Occipital lobe (tissue), 2 donors: ENCODE measurements around the gene CRTAC1. TPM values are rescaled to one million over a fixed set of nuclear protein-coding genes. Genes with fewer than 3 reads are reported as not detected.

Experiments
- DNase-seq: peaks from one replicate; lab custom pipeline; 2025; lab: John Stamatoyannopoulos, UW
- total RNA-seq: library from RNA; depleted of rRNA; stranded (reverse); fragments of >200 nt; gene quantifications from one replicate; pipeline ENCODE4 v1.2.3, GENCODE V29; 2014

CRTAC1 gene
- total RNA-seq, 1 donor from 2014 or later = 11.2 TPM

DNA sequence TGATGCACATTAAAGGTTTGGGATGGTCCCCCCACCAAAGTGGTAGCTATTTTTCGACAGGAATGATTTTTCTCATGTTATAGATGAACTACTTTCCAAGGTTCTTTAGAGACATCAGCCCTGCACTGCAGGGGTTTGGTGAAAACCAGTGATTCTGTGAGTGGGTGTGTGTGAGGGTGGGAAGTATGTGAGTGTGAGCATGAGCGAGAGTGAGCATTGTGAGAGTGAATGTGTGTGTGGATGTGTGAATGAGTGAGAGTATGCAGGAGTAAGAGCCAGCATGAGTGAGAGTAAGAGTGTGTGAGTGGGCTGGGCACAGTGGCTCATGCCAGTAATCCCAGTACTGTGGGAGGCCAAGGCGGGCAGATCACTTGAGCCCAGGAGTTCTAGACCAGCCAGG, 105.7 kb downstream of the CRTAC1 start:
- DNase-seq = no peak

GRCh38 chr10:97923476-97923875, 106.9 kb downstream of the CRTAC1 start:
- no peak for DNase-seq

- no peak for DNase-seq
Observed at GRCh38 chr10:97923057-97923456, 107.4 kb downstream of the CRTAC1 start.

DNA sequence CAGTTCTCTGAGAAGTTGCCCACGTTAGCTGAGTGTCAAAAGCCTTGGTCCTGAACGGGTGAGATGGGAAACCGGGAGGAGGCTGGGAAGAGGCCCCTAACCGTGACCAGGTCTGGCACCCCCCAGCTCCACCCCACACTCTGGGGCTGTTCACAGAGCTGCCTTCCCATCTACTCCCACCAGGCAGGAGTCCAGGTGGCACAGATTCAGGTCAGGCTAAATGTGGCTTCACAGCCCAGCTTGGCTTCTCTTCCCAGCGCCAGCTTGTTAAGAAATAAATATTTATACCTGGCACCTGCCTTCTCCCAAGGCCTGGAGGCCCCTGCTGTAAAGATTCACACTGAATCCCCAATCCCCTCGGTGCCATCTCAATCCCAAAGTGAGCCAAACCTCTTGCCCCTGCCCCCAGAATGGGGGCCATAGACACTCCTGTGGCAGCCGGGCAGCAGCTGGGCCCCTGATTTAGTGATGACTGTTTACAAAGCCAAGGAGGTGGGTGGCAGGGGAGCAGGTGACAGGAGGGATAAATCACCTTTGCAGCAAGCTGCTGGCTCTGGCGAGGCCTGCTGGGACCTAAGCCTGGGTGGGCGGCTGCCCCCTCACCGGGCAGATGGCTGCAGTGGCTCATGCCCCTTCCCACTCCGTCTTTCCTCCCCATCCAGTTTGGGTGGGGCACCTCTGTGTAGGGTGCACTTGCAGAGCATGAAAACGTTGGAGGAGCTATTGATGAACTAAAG, 108.2 kb downstream of the CRTAC1 start:
- no peak for DNase-seq

DNA sequence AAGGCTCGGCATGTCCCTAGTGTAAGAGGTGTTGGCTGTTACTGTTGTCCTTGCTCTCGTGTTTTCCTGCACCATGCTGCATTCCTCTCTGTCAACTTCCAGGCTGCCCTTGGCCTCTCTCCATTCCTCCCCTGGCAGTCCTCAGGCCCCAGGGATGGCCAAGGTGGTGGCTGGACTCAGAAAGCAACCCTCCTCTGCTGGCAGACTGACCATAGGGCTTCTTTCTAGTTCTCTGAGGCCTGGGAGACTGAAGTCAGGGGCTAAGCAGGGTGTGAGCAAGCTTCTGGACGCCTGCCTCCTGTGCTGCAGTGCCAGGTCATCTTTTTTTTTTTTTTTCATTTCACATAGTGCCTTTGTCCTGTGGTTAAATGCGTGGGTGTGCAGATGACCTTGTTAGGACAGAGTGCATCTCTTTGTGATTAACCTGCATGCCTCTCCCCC, 108.8 kb downstream of the CRTAC1 start:
- no peak for DNase-seq

GRCh38 chr10:97920865-97921264, 109.6 kb downstream of the CRTAC1 start:
- no peak for DNase-seq

- DNase-seq = no peak
Observed at GRCh38 chr10:97919012-97919411, 111.4 kb downstream of the CRTAC1 start.

DNA sequence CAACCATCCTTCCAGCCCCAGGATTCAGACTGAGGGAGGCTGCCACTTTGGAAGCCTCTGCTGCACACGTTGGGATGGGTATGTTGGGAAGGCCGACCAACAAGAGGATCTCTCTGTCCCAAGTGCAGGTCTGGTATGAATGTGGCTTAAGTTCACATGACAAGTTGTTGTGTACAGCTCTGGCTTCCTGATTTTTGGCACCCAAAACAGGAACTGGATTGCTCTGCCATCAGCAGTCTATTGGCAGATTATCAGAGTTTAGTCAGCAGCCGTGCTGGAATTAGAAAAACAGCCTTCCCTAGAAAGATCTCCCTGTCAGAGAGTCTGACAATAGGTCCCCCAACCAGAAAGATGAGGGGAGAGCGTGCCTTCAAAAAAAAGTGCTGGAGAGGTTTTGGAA, 113.8 kb downstream of the CRTAC1 start:
- peak; percentile 24 for DNase-seq

- DNase-seq = peak; percentile 59
Observed at GRCh38 chr10:97915346-97916131, 114.9 kb downstream of the CRTAC1 start.

- DNase-seq = peak; percentile 73
Observed at GRCh38 chr10:97914837-97915211, 115.6 kb downstream of the CRTAC1 start.

GRCh38 chr10:97914171-97914836, 116.1 kb downstream of the CRTAC1 start:
- no peak for DNase-seq

GRCh38 chr10:97913614-97914013, 116.8 kb downstream of the CRTAC1 start:
- no peak for DNase-seq

DNA sequence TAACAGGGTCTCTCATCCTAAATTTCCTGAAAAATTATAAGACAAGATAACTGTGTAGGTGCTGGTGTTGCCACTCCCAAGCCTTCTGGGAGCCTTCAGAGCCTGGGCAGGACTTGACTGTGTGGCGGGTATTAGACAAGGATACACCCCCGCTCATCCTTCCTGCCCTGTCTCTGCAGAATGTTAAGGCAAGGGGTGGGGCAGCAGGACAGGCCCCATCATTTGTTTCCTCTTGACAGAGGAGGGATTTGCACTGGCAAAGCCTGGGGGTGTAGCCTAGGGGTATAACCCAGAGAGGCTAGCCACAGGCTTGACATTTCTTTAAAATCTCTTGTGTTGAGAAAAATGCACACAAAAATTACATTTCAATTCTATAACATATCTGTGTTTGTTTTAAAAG, 117.2 kb downstream of the CRTAC1 start:
- DNase-seq = no peak

- DNase-seq = no peak
Observed at GRCh38 chr10:97911217-97911616, 119.2 kb downstream of the CRTAC1 start.

- DNase-seq = no peak
Observed at GRCh38 chr10:97910661-97911060, 119.8 kb downstream of the CRTAC1 start.

- no peak for DNase-seq
Observed at GRCh38 chr10:97907830-97908229, 122.6 kb downstream of the CRTAC1 start.

DNA sequence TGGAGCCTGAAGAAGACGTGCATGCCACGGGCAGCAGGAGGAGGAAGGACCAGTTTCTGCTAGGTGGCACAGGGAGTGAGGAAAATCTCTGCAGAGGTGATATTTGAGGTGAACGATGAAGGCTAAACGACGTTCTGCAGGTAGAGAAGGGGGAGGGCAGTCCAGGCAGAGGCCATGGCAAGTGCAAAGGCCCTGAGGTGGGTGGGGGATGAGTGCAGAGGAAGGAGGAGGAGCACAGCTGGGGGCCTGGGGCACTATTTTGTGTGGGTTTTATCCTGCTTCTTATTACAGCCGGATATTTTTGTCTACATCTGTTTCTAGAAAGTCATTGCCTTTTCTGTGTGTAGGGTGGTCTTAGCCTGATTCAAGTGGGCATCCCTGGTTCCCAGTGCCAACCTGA, 123.2 kb downstream of the CRTAC1 start:
- DNase-seq = no peak

GRCh38 chr10:97905276-97905675, 125.1 kb downstream of the CRTAC1 start:
- DNase-seq = no peak

GRCh38 chr10:97904576-97904975, 125.8 kb downstream of the CRTAC1 start:
- DNase-seq = no peak

DNA sequence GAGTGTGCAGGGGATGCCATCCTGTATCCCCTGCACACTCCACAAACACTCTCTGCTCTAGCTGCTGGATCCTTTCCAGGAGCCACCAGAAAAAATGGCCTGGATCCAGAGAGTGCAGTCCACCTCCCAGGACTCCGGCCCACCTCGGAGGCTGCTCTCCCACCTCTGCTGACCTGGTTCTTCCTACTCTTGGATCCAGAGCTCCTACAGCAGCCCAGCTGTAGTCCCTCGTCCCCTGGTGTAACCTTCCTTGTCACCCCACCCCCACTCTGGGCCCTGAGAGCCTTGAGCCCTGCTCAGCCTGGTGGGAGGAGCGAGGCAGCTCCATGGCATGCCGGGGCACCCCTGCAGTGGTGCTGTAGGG, 126.4 kb downstream of the CRTAC1 start:
- no peak for DNase-seq

GRCh38 chr10:97903128-97904017, 127.0 kb downstream of the CRTAC1 start:
- DNase-seq = no peak
